Esophagus squamous epithelium (tissue), 5 donors: ENCODE results near the gene ZBTB17. TPM values are rescaled to one million over a fixed set of nuclear protein-coding genes. Genes with fewer than 3 reads are reported as not detected.
A peak's percentile ranks its signal among the peaks of the same experiment; 100 is the strongest.
"Not testable (repeated sequence)": the region's sequence is repeated elsewhere in the genome, so short reads cannot be mapped to it uniquely, and the experiment has no call there.

ENCODE experiments used
- DNase-seq: peaks from one replicate; lab custom pipeline; 2025; lab: John Stamatoyannopoulos, UW
- H3K27ac ChIP-seq, 4 donors: fragments of 200-600 bp; sonication (generic); one replicate each; pipeline ENCODE4 v1.5.1; 2016 to 2019; ENCODE audit warnings: mild to moderate bottlenecking in 1 of 4
- H3K27me3 ChIP-seq, 4 donors: fragments of 200-600 bp; sonication (generic); 1 replicate in 3 of 4; 2 replicates in 1 of 4; pipeline versions ENCODE4 v1.5.1 to v1.6.0; 2017 to 2021; ENCODE audit warnings: antibody characterized with exemption in 1 of 4
- H3K36me3 ChIP-seq, 3 donors: fragments of 200-600 bp; sonication (generic); one replicate each; pipeline ENCODE4 v1.5.1; 2016 to 2019
- H3K4me1 ChIP-seq, 3 donors: fragments of 200-600 bp; sonication (generic); one replicate each; pipeline ENCODE4 v1.5.1; 2017 to 2019
- H3K4me3 ChIP-seq, 4 donors: fragments of 200-600 bp; sonication (generic); 1 replicate in 3 of 4; 2 replicates in 1 of 4; pipeline ENCODE4 v1.5.1; 2016 to 2019; ENCODE audit warnings: mild to moderate bottlenecking in 2 of 4, moderate library complexity in 1 of 4
- H3K9me3 ChIP-seq, 3 donors: fragments of 200-600 bp; sonication (generic); one replicate each; pipeline ENCODE4 v1.5.1; 2016 to 2019
- CTCF ChIP-seq, 6 experiments: fragments of 450-650 bp in 4 of 6; fragments of 200-600 bp in 2 of 6; sonication (generic) in 2 of 6; IDR thresholded peaks; one replicate each; pipeline ENCODE4 v1.5.1; 2016 to 2019; ENCODE audit warnings: antibody characterized with exemption in 6 of 6, mild to moderate bottlenecking in 4 of 6, moderate library complexity in 4 of 6
- POLR2A ChIP-seq, 4 donors: fragments of 450-650 bp; IDR thresholded peaks; one replicate each; pipeline ENCODE4 v1.6.1; 2017; ENCODE audit warnings: antibody characterized with exemption in 4 of 4, mild to moderate bottlenecking in 4 of 4, moderate library complexity in 3 of 4
- WGBS, 2 donors: methylation state at CpG; one replicate each; pipeline ENCODE4 v1.1.5; 2018; 5-methylcytosine and 5-hydroxymethylcytosine counted together
- intact Hi-C: fragments of 100-400 bp; cut with DNase I; formaldehyde crosslinking; loops from one replicate; pipeline ENCODE4 v1.15.0; 2022
- total RNA-seq, 4 donors: library from RNA; depleted of rRNA; stranded (reverse); fragments of >200 nt; gene quantifications; one replicate each; pipeline ENCODE4 v1.1.0, GENCODE V29; 2016
- donor health status: DM: yes; HTN: yes; CAD: no.

ZBTB17 gene
- 10 to 100 TPM; 19.1 to 33.1 (median 26.8) TPM for total RNA-seq

GRCh38 chr1:15975805-15976680 is at the start of gene ZBTB17:
Gene ZBTB17 (minus strand): TSS chr1:15976101. CDS start chr1:15948495, 27,606 bp downstream.
- 16 to 33% methylated on average over 10 to 20 of the region's 47 CpGs for WGBS, 2 donors
- Histone ChIP-seq H3K27me3 (no peaks in the 10 kb centered on the region), H3K36me3 (peaks cover 0 to 18% (median 5%) of the 10 kb centered on the region in 3 donors), H3K4me3 (peak within 1 kb of the TSS; percentile 65 to 95 (median 92)), H3K27ac (peak within 1 kb of the TSS; percentile 89 to 94 (median 91)), H3K4me1 (peaks cover 14 to 38% (median 14%) of the 10 kb centered on the region in 3 donors), H3K9me3 (no peaks in the 10 kb centered on the region)
- peak; percentile 37 for DNase-seq
- intact Hi-C loops: no loop called here
- TF ChIP-seq CTCF (IDR thresholded peaks at IDR 0.05): peak in 2 of 6 experiments; percentile 6 to 44
- peak in 3 of 4 donors; percentile 62 to 82 (median 74) for TF ChIP-seq POLR2A (IDR thresholded peaks at IDR 0.05)

- Histone ChIP-seq H3K9me3 (no peaks in the 10 kb centered on the region), H3K27me3 (peaks cover 0 to 19% (median 0%) of the 10 kb centered on the region in 4 donors), H3K4me3 (no peak overlapping the region), H3K36me3 (no peaks in the 10 kb centered on the region), H3K27ac (no peak overlapping the region), H3K4me1 (peaks cover 20 to 33% (median 26%) of the 10 kb centered on the region in 3 donors)
- TF ChIP-seq CTCF (IDR thresholded peaks at IDR 0.05) (no peak), POLR2A (IDR thresholded peaks at IDR 0.05) (no peak)
- no peak for DNase-seq
- 67% methylated on average over 1 of the region's 7 CpGs; no CpG with 5 or more reads in 1 of the 2 donors for WGBS, 2 donors
- intact Hi-C loops: no loop called here
Measured at GRCh38 chr1:16023050-16023653, 47.3 kb upstream of the ZBTB17 start.

- DNase-seq: no peak
- 70 to 91% methylated on average over 2 to 6 of the region's 11 CpGs for WGBS, 2 donors
- no peak overlapping the region for H3K27ac ChIP-seq
Measured at GRCh38 chr1:16022393-16022792, 46.5 kb upstream of the ZBTB17 start.

GRCh38 chr1:16021681-16022080 is 45.8 kb upstream of the ZBTB17 start, which contains the start of gene CLCNKA:
Gene CLCNKA (plus strand): TSS chr1:16022036. CDS start chr1:16022620, 584 bp downstream.
- no peak within 1 kb of the TSS for H3K27ac ChIP-seq
- WGBS, 2 donors: 69 to 83% methylated on average over 2 of the region's 6 CpGs

More at GRCh38 chr1:16022393-16022792, 46.5 kb upstream of the ZBTB17 start:
- Histone ChIP-seq H3K36me3 (no peaks in the 10 kb centered on the region), H3K27me3 (peaks cover 0 to 14% (median 0%) of the 10 kb centered on the region in 4 donors), H3K4me1 (peaks cover 20 to 40% (median 32%) of the 10 kb centered on the region in 3 donors), H3K9me3 (no peaks in the 10 kb centered on the region), H3K4me3 (no peak overlapping the region)
- intact Hi-C loops: no loop called here
- no peak for TF ChIP-seq POLR2A (IDR thresholded peaks at IDR 0.05)
- no peak for TF ChIP-seq CTCF (IDR thresholded peaks at IDR 0.05)

GRCh38 chr1:16020878-16021277 is 45.0 kb upstream of the ZBTB17 start:
- H3K27me3 ChIP-seq, intact Hi-C loops, H3K4me3 ChIP-seq, H3K36me3 ChIP-seq, H3K27ac ChIP-seq, H3K9me3 ChIP-seq, DNase-seq: not testable (repeated sequence)
- peaks cover 12 to 46% (median 27%) of the 10 kb centered on the region in 3 donors for H3K4me1 ChIP-seq
- WGBS, 2 donors: 75 to 80% methylated on average over 1 to 3 of the region's 9 CpGs

More at GRCh38 chr1:16021681-16022080, 45.8 kb upstream of the ZBTB17 start, which contains the start of gene CLCNKA:
- no peaks in the 10 kb centered on the region for H3K9me3 ChIP-seq
- intact Hi-C loops: no loop called here
- H3K36me3 ChIP-seq: no peaks in the 10 kb centered on the region
- no peak for DNase-seq
- H3K4me3 ChIP-seq: no peak within 1 kb of the TSS
- peaks cover 0 to 7% (median 0%) of the 10 kb centered on the region in 4 donors for H3K27me3 ChIP-seq
- no peak for TF ChIP-seq POLR2A (IDR thresholded peaks at IDR 0.05)
- no peak for TF ChIP-seq CTCF (IDR thresholded peaks at IDR 0.05)
- H3K4me1 ChIP-seq: peaks cover 13 to 40% (median 28%) of the 10 kb centered on the region in 3 donors
